SK-N-MC (cell line): ENCODE data around the gene DMBT1.

Experiments
- EZH2 ChIP-seq: fragments of 200-600 bp; sonication (generic); IDR thresholded peaks from one replicate; pipeline ENCODE4 v1.6.1; 2017; ENCODE audit warnings: antibody characterized with exemption
- FOXP2 ChIP-seq: optimal IDR thresholded peaks from 2 replicates; pipeline ENCODE3; 2011; ENCODE audit warnings: mild to moderate bottlenecking, moderate library complexity; ENCODE audit not compliant: insufficient read depth; ENCODE audit errors: extremely low read length, control extremely low read depth
- POLR2AphosphoS5 ChIP-seq: IDR thresholded peaks from 2 replicates; pipeline ENCODE4 v1.6.1; 2012; ENCODE audit warnings: mild to moderate bottlenecking, low read depth, low read length, borderline replicate concordance

DNA sequence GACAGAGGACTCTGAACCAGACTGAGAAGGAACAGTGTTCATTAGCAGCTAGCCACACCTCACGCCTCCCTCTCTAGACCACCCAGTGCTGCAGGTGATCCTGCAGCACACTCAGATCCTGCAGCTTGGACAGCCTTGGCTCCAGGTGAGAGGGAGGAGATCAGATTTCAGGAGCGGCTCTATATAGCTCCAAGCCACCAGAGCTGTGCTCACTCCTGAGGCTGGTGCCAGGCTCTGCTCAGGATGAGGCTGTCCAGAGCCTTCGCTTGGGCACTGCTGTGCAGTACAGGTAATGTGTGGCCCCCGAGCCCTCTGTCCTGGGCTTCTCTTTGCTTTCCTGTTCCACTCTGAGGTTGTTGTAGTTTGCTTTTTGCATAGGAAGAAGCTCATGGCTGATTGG lies 96.7 kb downstream of the DMBT1 start:
- TF ChIP-seq POLR2AphosphoS5 = no peak
- no peak for TF ChIP-seq EZH2
- TF ChIP-seq FOXP2 = no peak
